ENCODE measurements around the gene SLC45A2. TPM values are rescaled to one million over a fixed set of nuclear protein-coding genes. Genes with fewer than 3 reads are reported as not detected.
"Not testable (repeated sequence)": the region's sequence is repeated elsewhere in the genome, so short reads cannot be mapped to it uniquely, and the experiment has no call there.

SLC45A2 gene
- total RNA-seq, 1 experiment from 2014 or later, result not detected

DNA sequence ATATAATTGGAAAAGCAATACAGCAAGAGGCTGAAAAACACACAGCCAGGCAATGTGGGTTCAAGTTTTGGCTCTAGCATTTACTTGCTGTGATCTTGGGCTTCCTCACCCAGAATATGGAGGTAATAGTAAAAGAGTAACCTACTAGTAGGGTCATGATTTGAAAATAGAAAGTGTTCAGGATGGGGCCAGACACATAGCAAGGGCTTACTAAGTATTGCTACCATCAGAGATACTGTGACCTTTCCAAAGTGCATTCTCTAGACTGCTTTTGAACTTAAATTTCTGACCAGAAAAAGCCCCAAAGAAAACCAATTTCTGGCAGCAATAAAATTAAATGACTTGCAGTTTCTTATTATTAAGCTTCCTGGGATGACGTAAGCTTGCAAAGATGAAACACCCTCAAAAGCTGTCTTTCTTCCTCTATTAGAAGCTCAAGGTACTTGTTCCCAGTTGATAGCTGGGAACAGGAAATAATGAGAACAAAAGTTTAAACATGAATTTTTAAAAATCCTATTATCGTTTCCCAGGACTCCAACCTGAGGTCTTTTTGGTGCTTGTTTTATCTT lies 20.3 kb downstream of the SLC45A2 start:
- BruUV-seq (replicated peaks), result no TSS peak
- TF ChIP-seq CTCF (IDR thresholded peaks at IDR 0.05; ENCODE audit: unreplicated experiment), result no peak
- no peaks in the 10 kb centered on the region for H3K4me1 Mint-ChIP-seq (ENCODE audit: insufficient read depth, unreplicated experiment)
- H3K27ac Mint-ChIP-seq (ENCODE audit: low read depth, unreplicated experiment), result no peak overlapping the region
- H3K27me3 Mint-ChIP-seq (ENCODE audit: insufficient read depth, unreplicated experiment), result no peaks in the 10 kb centered on the region
- DNase-seq (ENCODE audit: unreplicated experiment), result no peak
- intact Hi-C loops (cut with micrococcal nuclease), result no loop called here
- ChIA-PET CTCF (interaction anchor here (1.1 kb wide), 1 partner anchor 526 kb away, joined by 4 read pairs; no protein-coding TSS in a partner anchor), POLR2A (interaction anchor here (1.4 kb wide), 1 partner anchor 521 kb away, joined by 3 read pairs; no protein-coding TSS in a partner anchor)
- H3K36me3 Mint-ChIP-seq (ENCODE audit: insufficient read depth, unreplicated experiment), result no peaks in the 10 kb centered on the region
- H3K9me3 Mint-ChIP-seq (ENCODE audit: unreplicated experiment), result no peaks in the 10 kb centered on the region
- no peak overlapping the region for H3K4me3 Mint-ChIP-seq (ENCODE audit: unreplicated experiment)

DNA sequence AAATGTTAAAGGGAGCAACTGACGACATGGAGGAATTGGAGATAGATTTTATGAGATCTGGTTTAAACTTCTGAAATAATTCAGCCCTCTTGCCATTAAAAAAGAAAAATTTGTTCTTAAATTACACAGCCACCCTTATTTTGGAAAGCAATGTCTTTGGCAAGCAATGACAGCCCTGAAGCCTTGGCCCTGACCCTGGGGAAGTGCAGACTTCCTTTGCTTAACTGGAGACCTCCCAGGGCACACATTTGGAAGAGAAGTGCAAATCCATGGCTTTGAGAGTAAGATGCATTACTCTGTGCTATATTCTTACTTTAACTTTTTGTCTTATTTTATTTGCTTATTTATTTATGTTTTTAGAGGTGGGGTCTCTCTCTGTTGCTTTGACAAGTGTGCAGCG lies 26.3 kb downstream of the SLC45A2 start:
- CTCF ChIA-PET, result interaction anchor here (0.6 kb wide), 1 partner anchor 1253 kb away, joined by 3 read pairs; no protein-coding TSS in a partner anchor
- H3K27ac Mint-ChIP-seq (ENCODE audit: low read depth, unreplicated experiment), result no peak overlapping the region
- no peak for TF ChIP-seq CTCF (IDR thresholded peaks at IDR 0.05; ENCODE audit: unreplicated experiment)
- no peaks in the 10 kb centered on the region for H3K36me3 Mint-ChIP-seq (ENCODE audit: insufficient read depth, unreplicated experiment)
- H3K9me3 Mint-ChIP-seq (ENCODE audit: unreplicated experiment), result peaks cover 6% of the 10 kb centered on the region
- intact Hi-C loops (cut with micrococcal nuclease), result no loop called here
- BruUV-seq (replicated peaks), result no TSS peak
- H3K4me3 Mint-ChIP-seq (ENCODE audit: unreplicated experiment), result no peak overlapping the region
- H3K4me1 Mint-ChIP-seq (ENCODE audit: insufficient read depth, unreplicated experiment), result no peaks in the 10 kb centered on the region
- no peak for DNase-seq (ENCODE audit: unreplicated experiment)
- no peaks in the 10 kb centered on the region for H3K27me3 Mint-ChIP-seq (ENCODE audit: insufficient read depth, unreplicated experiment)
- POLR2A ChIA-PET, result interaction anchor here (0.8 to 1.0 kb wide), 2 partner anchors 302 to 516 kb away, joined by 3 read pairs; no protein-coding TSS in a partner anchor

DNA sequence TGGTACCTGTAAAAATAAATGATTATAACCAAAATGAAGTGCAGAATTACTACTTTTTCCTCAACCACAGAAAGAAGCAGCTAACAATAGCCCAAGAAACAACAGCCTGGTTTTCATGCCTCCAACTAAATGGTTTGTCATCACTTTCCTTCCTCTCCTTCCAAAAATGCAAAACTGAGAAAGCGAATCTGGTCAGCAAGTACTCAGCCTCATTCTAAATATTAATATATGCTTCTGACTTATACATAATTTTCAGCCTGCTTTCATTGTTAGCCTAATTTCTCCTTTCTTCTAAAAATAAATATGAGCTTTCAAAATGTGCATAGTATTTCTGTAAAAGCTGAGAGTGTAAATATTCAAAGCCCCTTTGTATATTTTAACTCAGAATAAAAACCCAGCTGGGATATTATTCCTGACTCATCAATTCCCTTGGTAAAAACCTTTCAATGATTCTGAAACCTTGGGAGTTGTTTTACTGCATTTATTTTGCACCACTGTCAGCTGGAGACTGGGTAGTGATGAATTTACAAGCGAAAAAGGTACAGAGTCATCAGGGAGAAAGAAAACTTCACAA lies 26.8 kb downstream of the SLC45A2 start:
- ChIA-PET POLR2A (interaction anchor here (0.8 to 1.1 kb wide), 3 partner anchors 302 to 516 kb away, joined by 3 read pairs; no protein-coding TSS in a partner anchor), CTCF (interaction anchor here (0.6 kb wide), 2 partner anchors 1253 to 1335 kb away, joined by 3 read pairs; no protein-coding TSS in a partner anchor)
- intact Hi-C loops (cut with micrococcal nuclease), result no loop called here
- H3K4me3 Mint-ChIP-seq (ENCODE audit: unreplicated experiment), result no peak overlapping the region
- H3K9me3 Mint-ChIP-seq (ENCODE audit: unreplicated experiment), result peaks cover 6% of the 10 kb centered on the region
- TF ChIP-seq CTCF (IDR thresholded peaks at IDR 0.05; ENCODE audit: unreplicated experiment), result no peak
- no peaks in the 10 kb centered on the region for H3K36me3 Mint-ChIP-seq (ENCODE audit: insufficient read depth, unreplicated experiment)
- DNase-seq (ENCODE audit: unreplicated experiment), result no peak
- BruUV-seq (replicated peaks), result no TSS peak
- H3K27me3 Mint-ChIP-seq (ENCODE audit: insufficient read depth, unreplicated experiment), result no peaks in the 10 kb centered on the region
- no peaks in the 10 kb centered on the region for H3K4me1 Mint-ChIP-seq (ENCODE audit: insufficient read depth, unreplicated experiment)
- no peak overlapping the region for H3K27ac Mint-ChIP-seq (ENCODE audit: low read depth, unreplicated experiment)

- intact Hi-C loops (cut with micrococcal nuclease); BruUV-seq (replicated peaks); H3K4me3 Mint-ChIP-seq (ENCODE audit: unreplicated experiment); H3K36me3 Mint-ChIP-seq (ENCODE audit: insufficient read depth, unreplicated experiment); H3K4me1 Mint-ChIP-seq (ENCODE audit: insufficient read depth, unreplicated experiment); POLR2A ChIA-PET; H3K27me3 Mint-ChIP-seq (ENCODE audit: insufficient read depth, unreplicated experiment); H3K27ac Mint-ChIP-seq (ENCODE audit: low read depth, unreplicated experiment); H3K9me3 Mint-ChIP-seq (ENCODE audit: unreplicated experiment); DNase-seq (ENCODE audit: unreplicated experiment): not testable (repeated sequence)
- CTCF ChIA-PET, result interaction anchor here (0.6 kb wide), 1 partner anchor 651 kb away, joined by 3 read pairs; no protein-coding TSS in a partner anchor
Observed at GRCh38 chr5:33952175-33952574, 32.3 kb downstream of the SLC45A2 start.
